HepG2 (cell line): ENCODE results near the gene TMIGD3. TPM values are rescaled to one million over a fixed set of nuclear protein-coding genes. Genes with fewer than 3 reads are reported as not detected.

Source experiments
- ATAC-seq: fragments of 200-7000 bp; cut with Tn5 transposase; 3 replicates; pipeline ENCODE4 v1.9.1; 2020; ENCODE audit warnings: mild to moderate bottlenecking, moderate library complexity
- BruUV-seq: library from RNA; stranded (reverse); fragments of 400-500 nt; replicated peaks from 2 replicates; lab custom pipeline; 2021; lab: Mats Ljungman, UMichigan
- CTCF ChIA-PET: fragments of 300-600 bp; formaldehyde crosslinking; extraction: SDS; loops from one replicate; lab custom pipeline; 2021; ENCODE audit warnings: low total read pairs, inconsistent platforms, low intra/inter-chr PET ratio; lab: Yijun Ruan, JAX
- POLR2A ChIA-PET: fragments of 350-600 bp; sonication (Branson Sonifier 250); formaldehyde crosslinking; loops from one replicate; lab custom pipeline; 2020; ENCODE audit warnings: antibody characterized with exemption, inconsistent platforms; lab: Yijun Ruan, JAX
- DNase-seq: peaks from one replicate; pipeline ENCODE4 v3.0.0-alpha.2; 2015; ENCODE audit warnings: low spot score
- FAIRE-seq: peaks from 3 replicates; lab custom pipeline; 2011; peaks lifted over from hg19 to GRCh38; lab: Jason Lieb, UNC
- H2AFZ ChIP-seq: one replicate; pipeline ENCODE4 v1.6.1; 2011; ENCODE audit warnings: low read length, inconsistent platforms
- H3K27ac ChIP-seq: fragments of 300-600 bp; 3 replicates; pipeline ENCODE4 v1.8.0; 2011; ENCODE audit warnings: mixed run types, mild to moderate bottlenecking, mixed read lengths, low read length, inconsistent platforms; ENCODE audit not compliant: insufficient read depth; ENCODE audit errors: extremely low read length
- H3K27me3 ChIP-seq, 2 experiments: fragments of 200-600 bp in 1 of 2; 2 replicates in 1 of 2; 3 replicates in 1 of 2; pipeline versions ENCODE4 v1.6.0 to v1.8.0; 2011; ENCODE audit warnings: low read length in 2 of 2, mild to moderate bottlenecking in 2 of 2, moderate library complexity in 2 of 2, inconsistent platforms in 1 of 2; ENCODE audit not compliant: insufficient read depth in 2 of 2, control insufficient read depth in 1 of 2
- H3K36me3 ChIP-seq, 2 experiments: fragments of 200-600 bp in 1 of 2; replicated peaks in 1 of 2; 2 replicates in 1 of 2; 3 replicates in 1 of 2; pipeline versions ENCODE4 v1.5.1 to v1.8.0; 2011; ENCODE audit warnings: low read length in 2 of 2, inconsistent platforms in 1 of 2; ENCODE audit not compliant: insufficient read depth in 2 of 2, control insufficient read depth in 1 of 2
- H3K4me1 ChIP-seq: 2 replicates; pipeline ENCODE4 v1.5.1; 2012; ENCODE audit warnings: low read length, inconsistent platforms; ENCODE audit not compliant: insufficient read depth
- H3K4me2 ChIP-seq: 2 replicates; pipeline ENCODE4 v1.6.0; 2011; ENCODE audit warnings: low read depth, low read length, inconsistent platforms
- H3K4me3 ChIP-seq, 3 experiments: fragments of 200-600 bp in 1 of 3; sonication (generic), shearing (Covaris generic) in 1 of 3; replicated peaks in 1 of 3; 2 replicates each; pipeline ENCODE4 v1.5.1; 2011 to 2016; ENCODE audit warnings: low read length in 3 of 3, inconsistent platforms in 2 of 3, low read depth in 2 of 3, mild to moderate bottlenecking in 2 of 3, control low read depth in 1 of 3, mixed read lengths in 1 of 3; ENCODE audit not compliant: insufficient read depth in 1 of 3
- H3K79me2 ChIP-seq: one replicate; pipeline ENCODE4 v1.6.1; 2011; ENCODE audit warnings: low read length, inconsistent platforms; ENCODE audit not compliant: insufficient read depth
- H3K9ac ChIP-seq: 2 replicates; pipeline ENCODE4 v1.6.0; 2011; ENCODE audit warnings: mild to moderate bottlenecking, low read depth, low read length, inconsistent platforms; ENCODE audit not compliant: insufficient read depth
- H3K9me3 ChIP-seq: 2 replicates; pipeline ENCODE4 v1.5.1; 2012; ENCODE audit warnings: mild to moderate bottlenecking, low read length
- H4K20me1 ChIP-seq: 2 replicates; pipeline ENCODE4 v1.6.0; 2011; ENCODE audit warnings: inconsistent platforms, mild to moderate bottlenecking, low read length, moderate library complexity; ENCODE audit not compliant: insufficient read depth
- NFKBIZ ChIP-seq: IDR thresholded peaks from 2 replicates; pipeline ENCODE4 v1.6.1; 2018; ENCODE audit warnings: missing genetic modification reagents, missing compliant biosample characterization
- NR2F6 ChIP-seq, 2 experiments: IDR thresholded peaks; 2 replicates each; pipeline ENCODE4 v1.6.1; 2016; ENCODE audit warnings: antibody characterized with exemption in 1 of 2, mild to moderate bottlenecking in 1 of 2
- SPEN ChIP-seq: sonication (generic); formaldehyde crosslinking; IDR thresholded peaks from 2 replicates; pipeline ENCODE4 v1.5.1; 2020; ENCODE audit warnings: low read depth, mild to moderate bottlenecking, missing genetic modification reagents
- ZNF124 ChIP-seq: sonication (generic); formaldehyde crosslinking; IDR thresholded peaks from 2 replicates; pipeline ENCODE4 v1.4.0; 2020; ENCODE audit warnings: missing genetic modification reagents
- ZNF282 ChIP-seq: fragments of 450-650 bp; IDR thresholded peaks from 2 replicates; pipeline ENCODE4 v1.6.1; 2018; ENCODE audit not compliant: partially characterized antibody
- ZNF34 ChIP-seq: sonication (generic); formaldehyde crosslinking; IDR thresholded peaks from 2 replicates; pipeline ENCODE4 v1.4.0; 2020; ENCODE audit warnings: mild to moderate bottlenecking, missing genetic modification reagents, borderline replicate concordance
- ZNF879 ChIP-seq: sonication (generic); formaldehyde crosslinking; IDR thresholded peaks from 2 replicates; pipeline ENCODE4 v1.8.1; 2023; ENCODE audit warnings: missing genetic modification reagents
- WGBS: methylation state at CpG from one replicate; pipeline ENCODE4 v1.1.6; 2017; ENCODE audit warnings: low lambda C conversion rate; 5-methylcytosine and 5-hydroxymethylcytosine counted together
- in situ Hi-C: cut with HindIII; loops from 2 replicates; pipeline ENCODE4 v1.10.0; 2017; ENCODE audit warnings: low pct_unique_long_range_greater_than_20kb; ENCODE audit not compliant: extremely low pct_ligation_motif_present
- intact Hi-C: fragments of 100-400 bp; cut with micrococcal nuclease; formaldehyde crosslinking; loops from one replicate; pipeline ENCODE4 v1.10.0; 2022; ENCODE audit not compliant: unreplicated experiment
- polyA plus RNA-seq, 8 experiments: library from polyadenylated mRNA; depleted of rRNA in 3 of 8; stranded (reverse) in 7 of 8; unstranded in 1 of 8; fragments of >200 nt; fragmentation: Illumina TruSeq in 4 of 8; extraction: Trizol in 4 of 8; gene quantifications; 2 replicates each; pipeline versions ENCODE4 v1.2.1 to v1.2.3, GENCODE V29; 2011 to 2016; ENCODE audit warnings: low read depth in 4 of 8, missing spikeins in 1 of 8, mixed read lengths in 1 of 8; ENCODE audit not compliant: insufficient read depth in 1 of 8
- total RNA-seq, 5 experiments: library from RNA; depleted of rRNA; stranded (reverse); fragments of >200 nt; fragmentation: Illumina TruSeq; extraction: Trizol; gene quantifications; 2 replicates each; pipeline ENCODE4 v1.2.3, GENCODE V29; 2016; ENCODE audit warnings: low read depth in 1 of 5
- TF ChIP-seq, protein P1 (sequence below): sonication (generic); formaldehyde crosslinking; conservative IDR thresholded peaks from 2 replicates; pipeline ENCODE4 v1.8.1; 2023; ENCODE audit warnings: missing genetic modification reagents
- TF ChIP-seq, protein P2 (sequence below): sonication (generic); formaldehyde crosslinking; IDR thresholded peaks from 2 replicates; pipeline ENCODE4 v1.4.0; 2020; ENCODE audit warnings: mild to moderate bottlenecking, missing genetic modification reagents

Gene TMIGD3
- total and polyA plus RNA-seq, 2 of the 13 experiments (the other 11 are each of a cell fraction or from before 2014, with no cell fraction given) = not detected

DNA sequence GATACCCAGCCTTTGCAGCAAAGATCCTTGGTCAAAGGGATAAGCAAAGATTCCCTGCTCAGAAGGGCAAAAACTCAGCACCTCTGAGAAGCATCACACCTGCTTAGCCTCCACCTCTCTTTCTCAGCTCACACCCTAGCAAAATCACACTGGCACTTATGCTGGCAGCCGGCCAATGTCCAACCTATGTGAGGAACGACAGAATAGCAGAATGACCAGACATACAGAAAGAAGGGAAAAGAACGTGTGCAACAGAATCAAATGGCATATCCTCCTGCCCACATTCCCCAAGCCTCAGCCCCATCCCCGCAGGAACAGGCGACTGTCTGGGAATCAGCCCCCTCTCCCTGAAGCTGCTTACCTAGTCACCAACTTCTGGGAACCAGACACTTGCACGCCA, 664 bp upstream of the TMIGD3 start:
- no peaks in the 10 kb centered on the region; a peak in 1 of 5 replicates for H3K27me3 ChIP-seq
- ChIA-PET CTCF (no interaction called here), POLR2A (interaction anchor here (1.2 kb wide), 1 partner anchor 22 kb away, joined by 4 read pairs; no protein-coding TSS in a partner anchor)
- 23% methylated on average over 4 of the region's 6 CpGs for WGBS
- intact Hi-C loops = loop anchor here (1.0 kb wide), 1 partner anchor 15 kb away; no protein-coding TSS in a partner anchor
- H3K9ac ChIP-seq = no peak overlapping the region
- FAIRE-seq = no peak
- TF ChIP-seq SPEN (CRISPR knock-in tag) (no peak), NR2F6 (IDR thresholded peaks at IDR 0.05) (no peak), NR2F6 (CRISPR knock-in tag; IDR thresholded peaks at IDR 0.05) (no peak), ZNF282 (no peak), ZNF124 (CRISPR knock-in tag) (no peak)
- TF ChIP-seq, all 625 proteins: peak for 0
- no peak for ATAC-seq
- Histone ChIP-seq H3K36me3 (no peaks in the 10 kb centered on the region), H4K20me1 (no peaks in the 10 kb centered on the region), H3K4me2 (peak overlapping the region; percentile 32; the same call in 1 of the 2 replicates), H3K9me3 (no peaks in the 10 kb centered on the region), H3K27ac (no peak overlapping the region), H3K4me3 (no peak overlapping the region), H3K79me2 (no peaks in the 10 kb centered on the region), H2AFZ (no peak overlapping the region), H3K4me1 (peaks cover 44% of the 10 kb centered on the region)
- BruUV-seq = no TSS peak
- in situ Hi-C loops = loop anchor here (10.0 kb wide), 1 partner anchor 121 kb away; no protein-coding TSS in a partner anchor
- DNase-seq = no peak

DNA sequence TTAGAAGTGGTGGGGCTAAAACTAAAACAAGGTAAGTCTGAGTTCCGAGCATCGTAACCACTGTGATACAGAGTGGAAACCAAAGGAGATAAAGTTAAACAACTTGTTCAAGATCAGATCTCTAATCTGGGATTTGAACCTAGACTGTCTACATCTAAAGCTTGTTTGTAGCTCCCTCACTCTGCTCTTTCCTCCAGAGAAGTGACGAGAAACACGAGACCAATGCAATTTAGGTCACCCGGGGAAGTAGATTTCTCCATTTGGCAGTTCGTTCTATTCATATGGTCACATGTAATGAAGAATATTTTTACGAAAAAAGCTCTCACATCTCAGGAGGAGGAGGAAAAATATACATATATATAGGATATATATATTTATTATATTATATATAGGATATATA, 1.8 kb downstream of the TMIGD3 start:
- in situ Hi-C loops = loop anchor here (10.0 kb wide), 1 partner anchor 123 kb away; no protein-coding TSS in a partner anchor
- TF ChIP-seq ZNF879 (CRISPR knock-in tag) (no peak), ZNF34 (no peak), NFKBIZ (CRISPR knock-in tag) (no peak)
- TF ChIP-seq, protein P1, sequence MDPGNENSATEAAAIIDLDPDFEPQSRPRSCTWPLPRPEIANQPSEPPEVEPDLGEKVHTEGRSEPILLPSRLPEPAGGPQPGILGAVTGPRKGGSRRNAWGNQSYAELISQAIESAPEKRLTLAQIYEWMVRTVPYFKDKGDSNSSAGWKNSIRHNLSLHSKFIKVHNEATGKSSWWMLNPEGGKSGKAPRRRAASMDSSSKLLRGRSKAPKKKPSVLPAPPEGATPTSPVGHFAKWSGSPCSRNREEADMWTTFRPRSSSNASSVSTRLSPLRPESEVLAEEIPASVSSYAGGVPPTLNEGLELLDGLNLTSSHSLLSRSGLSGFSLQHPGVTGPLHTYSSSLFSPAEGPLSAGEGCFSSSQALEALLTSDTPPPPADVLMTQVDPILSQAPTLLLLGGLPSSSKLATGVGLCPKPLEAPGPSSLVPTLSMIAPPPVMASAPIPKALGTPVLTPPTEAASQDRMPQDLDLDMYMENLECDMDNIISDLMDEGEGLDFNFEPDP (CRISPR knock-in tag) = no peak
- TF ChIP-seq, protein P2, sequence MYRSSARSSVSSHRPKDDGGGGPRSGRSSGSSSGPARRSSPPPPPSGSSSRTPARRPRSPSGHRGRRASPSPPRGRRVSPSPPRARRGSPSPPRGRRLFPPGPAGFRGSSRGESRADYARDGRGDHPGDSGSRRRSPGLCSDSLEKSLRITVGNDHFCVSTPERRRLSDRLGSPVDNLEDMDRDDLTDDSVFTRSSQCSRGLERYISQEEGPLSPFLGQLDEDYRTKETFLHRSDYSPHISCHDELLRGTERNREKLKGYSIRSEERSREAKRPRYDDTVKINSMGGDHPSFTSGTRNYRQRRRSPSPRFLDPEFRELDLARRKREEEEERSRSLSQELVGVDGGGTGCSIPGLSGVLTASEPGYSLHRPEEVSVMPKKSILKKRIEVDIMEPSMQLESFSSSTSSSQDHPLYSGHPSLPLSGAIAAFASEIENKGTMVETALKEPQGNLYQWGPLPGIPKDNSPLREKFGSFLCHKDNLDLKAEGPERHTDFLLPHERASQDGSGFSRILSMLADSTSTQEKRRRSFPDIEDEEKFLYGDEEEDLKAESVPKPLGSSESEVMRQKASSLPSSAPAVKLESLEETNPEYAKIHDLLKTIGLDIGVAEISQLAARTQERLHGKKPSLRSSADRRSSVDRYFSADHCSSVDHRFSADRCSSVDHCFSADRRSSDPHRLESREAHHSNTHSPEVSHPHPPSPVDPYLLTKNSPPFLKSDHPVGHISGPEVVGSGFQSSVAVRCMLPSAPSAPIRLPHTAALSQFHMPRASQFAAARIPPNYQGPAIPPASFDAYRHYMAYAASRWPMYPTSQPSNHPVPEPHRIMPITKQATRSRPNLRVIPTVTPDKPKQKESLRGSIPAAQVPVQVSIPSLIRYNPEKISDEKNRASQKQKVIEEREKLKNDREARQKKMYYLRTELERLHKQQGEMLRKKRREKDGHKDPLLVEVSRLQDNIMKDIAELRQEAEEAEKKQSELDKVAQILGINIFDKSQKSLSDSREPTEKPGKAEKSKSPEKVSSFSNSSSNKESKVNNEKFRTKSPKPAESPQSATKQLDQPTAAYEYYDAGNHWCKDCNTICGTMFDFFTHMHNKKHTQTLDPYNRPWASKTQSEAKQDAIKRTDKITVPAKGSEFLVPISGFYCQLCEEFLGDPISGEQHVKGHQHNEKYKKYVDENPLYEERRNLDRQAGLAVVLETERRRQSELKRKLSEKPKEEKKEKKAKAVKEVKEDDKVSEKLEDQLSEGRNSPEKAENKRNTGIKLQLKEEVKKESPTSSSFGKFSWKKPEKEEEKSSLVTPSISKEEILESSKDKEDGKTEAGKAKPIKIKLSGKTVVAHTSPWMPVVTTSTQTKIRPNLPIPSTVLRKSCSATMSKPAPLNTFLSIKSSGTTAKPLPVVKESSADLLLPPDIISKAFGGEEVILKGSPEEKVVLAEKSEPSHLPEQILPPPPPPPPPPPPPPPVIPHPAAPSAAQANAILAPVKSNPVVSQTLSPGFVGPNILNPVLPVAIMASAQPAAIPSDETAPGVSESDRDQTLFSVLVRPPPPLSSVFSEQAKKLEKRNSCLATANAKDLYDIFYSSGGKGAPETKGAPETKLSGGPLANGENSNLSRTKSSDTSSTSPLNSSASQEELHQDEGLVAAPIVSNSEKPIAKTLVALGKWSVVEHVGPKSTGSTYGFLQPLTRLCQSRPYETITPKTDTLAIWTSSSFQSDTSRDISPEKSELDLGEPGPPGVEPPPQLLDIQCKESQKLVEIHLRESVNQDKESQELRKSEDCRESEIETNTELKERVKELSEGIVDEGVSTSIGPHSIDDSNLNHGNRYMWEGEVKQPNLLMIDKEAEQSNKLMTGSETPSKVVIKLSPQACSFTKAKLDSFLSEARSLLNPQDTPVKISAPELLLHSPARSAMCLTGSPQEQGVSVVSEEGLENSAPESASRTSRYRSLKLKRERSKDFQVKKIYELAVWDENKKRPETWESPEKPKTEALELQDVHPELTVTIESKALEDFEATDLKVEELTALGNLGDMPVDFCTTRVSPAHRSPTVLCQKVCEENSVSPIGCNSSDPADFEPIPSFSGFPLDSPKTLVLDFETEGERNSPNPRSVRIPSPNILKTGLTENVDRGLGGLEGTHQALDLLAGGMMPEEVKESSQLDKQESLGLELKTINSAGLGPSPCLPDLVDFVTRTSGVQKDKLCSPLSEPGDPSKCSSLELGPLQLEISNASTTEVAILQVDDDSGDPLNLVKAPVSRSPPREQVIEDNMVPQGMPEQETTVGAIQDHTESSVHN (CRISPR knock-in tag) = no peak

More for the DNA sequence above, 1.8 kb downstream of the TMIGD3 start:
- no peak for ATAC-seq
- H3K4me3 ChIP-seq = no peak overlapping the region
- ChIA-PET POLR2A (no interaction called here), CTCF (no interaction called here)
- H3K4me2 ChIP-seq = no peak overlapping the region
- no peaks in the 10 kb centered on the region for H3K27me3 ChIP-seq
- no peak overlapping the region for H2AFZ ChIP-seq
- DNase-seq = no peak
- intact Hi-C loops = no loop called here
- H3K9ac ChIP-seq = no peak overlapping the region
- no peaks in the 10 kb centered on the region for H3K9me3 ChIP-seq
- FAIRE-seq = no peak
- no peaks in the 10 kb centered on the region for H3K36me3 ChIP-seq
- H3K4me1 ChIP-seq = peaks cover 33% of the 10 kb centered on the region
- no peaks in the 10 kb centered on the region for H3K79me2 ChIP-seq
- 42% methylated on average over 7 of the region's 7 CpGs for WGBS
- no peaks in the 10 kb centered on the region for H4K20me1 ChIP-seq
- no peak overlapping the region for H3K27ac ChIP-seq
- no TSS peak for BruUV-seq
